ENCODE results near the gene ANKRD40.
"Not testable (repeated sequence)": the region's sequence is repeated elsewhere in the genome, so short reads cannot be mapped to it uniquely, and the experiment has no call there.

ANKRD40 gene

GRCh38 chr17:50712641-50713040 is 4.9 kb upstream of the ANKRD40 start:
- DNase-seq (ENCODE audit: low read depth in 2 of 3, low spot score in 1 of 3), result no peak

- DNase-seq (ENCODE audit: low read depth in 2 of 3, low spot score in 1 of 3), result no peak
Observed at GRCh38 chr17:50710650-50711049, 2.9 kb upstream of the ANKRD40 start.

- DNase-seq (ENCODE audit: low read depth in 2 of 3, low spot score in 1 of 3), result no peak
Observed at GRCh38 chr17:50710025-50710424, 2.3 kb upstream of the ANKRD40 start.

- DNase-seq (ENCODE audit: low read depth in 2 of 3, low spot score in 1 of 3), result not testable (repeated sequence)
Observed at GRCh38 chr17:50709053-50709452, 1.3 kb upstream of the ANKRD40 start.

- no peak for DNase-seq (ENCODE audit: low read depth in 2 of 3, low spot score in 1 of 3)
Observed at GRCh38 chr17:50708050-50709000, 611 bp upstream of the ANKRD40 start.

GRCh38 chr17:50703162-50703561 is 4.6 kb downstream of the ANKRD40 start:
- no peak for DNase-seq (ENCODE audit: low read depth in 2 of 3, low spot score in 1 of 3)

GRCh38 chr17:50699410-50699809 is 8.3 kb downstream of the ANKRD40 start:
- DNase-seq (ENCODE audit: low read depth in 2 of 3, low spot score in 1 of 3), result no peak

GRCh38 chr17:50697663-50698272 is 9.9 kb downstream of the ANKRD40 start:
- DNase-seq (ENCODE audit: low read depth in 2 of 3, low spot score in 1 of 3), result no peak

- no peak for DNase-seq (ENCODE audit: low read depth in 2 of 3, low spot score in 1 of 3)
Observed at GRCh38 chr17:50697062-50697461, 10.7 kb downstream of the ANKRD40 start.

- no peak for DNase-seq (ENCODE audit: low read depth in 2 of 3, low spot score in 1 of 3)
Observed at GRCh38 chr17:50696365-50696879, 11.3 kb downstream of the ANKRD40 start.

- no peak for DNase-seq (ENCODE audit: low read depth in 2 of 3, low spot score in 1 of 3)
Observed at GRCh38 chr17:50693036-50693682, 14.6 kb downstream of the ANKRD40 start.

GRCh38 chr17:50692448-50693035 is 15.2 kb downstream of the ANKRD40 start:
- no peak for DNase-seq (ENCODE audit: low read depth in 2 of 3, low spot score in 1 of 3)

GRCh38 chr17:50691550-50692447 is 15.9 kb downstream of the ANKRD40 start:
- no peak for DNase-seq (ENCODE audit: low read depth in 2 of 3, low spot score in 1 of 3)

GRCh38 chr17:50690887-50691549 is 16.7 kb downstream of the ANKRD40 start:
- no peak for DNase-seq (ENCODE audit: low read depth in 2 of 3, low spot score in 1 of 3)

GRCh38 chr17:50689956-50690886 is 17.5 kb downstream of the ANKRD40 start:
- no peak for DNase-seq (ENCODE audit: low read depth in 2 of 3, low spot score in 1 of 3)

GRCh38 chr17:50689251-50689650 is 18.5 kb downstream of the ANKRD40 start:
- no peak for DNase-seq (ENCODE audit: low read depth in 2 of 3, low spot score in 1 of 3)

GRCh38 chr17:50688245-50688644 is 19.5 kb downstream of the ANKRD40 start:
- no peak for DNase-seq (ENCODE audit: low read depth in 2 of 3, low spot score in 1 of 3)

- DNase-seq (ENCODE audit: low read depth in 2 of 3, low spot score in 1 of 3), result no peak
Observed at GRCh38 chr17:50687200-50688066, 20.3 kb downstream of the ANKRD40 start.

Measured in stimulated activated CD4-positive, alpha-beta T cell treated with anti-CD3 and anti-CD28 coated beads, Interleukin-12 subunit alpha, Interleukin-12 subunit beta, amount 100 ng/mL, for 48 hours (primary cell).